ENCODE measurements around the gene CYFIP1.

The CYFIP1 gene

DNA sequence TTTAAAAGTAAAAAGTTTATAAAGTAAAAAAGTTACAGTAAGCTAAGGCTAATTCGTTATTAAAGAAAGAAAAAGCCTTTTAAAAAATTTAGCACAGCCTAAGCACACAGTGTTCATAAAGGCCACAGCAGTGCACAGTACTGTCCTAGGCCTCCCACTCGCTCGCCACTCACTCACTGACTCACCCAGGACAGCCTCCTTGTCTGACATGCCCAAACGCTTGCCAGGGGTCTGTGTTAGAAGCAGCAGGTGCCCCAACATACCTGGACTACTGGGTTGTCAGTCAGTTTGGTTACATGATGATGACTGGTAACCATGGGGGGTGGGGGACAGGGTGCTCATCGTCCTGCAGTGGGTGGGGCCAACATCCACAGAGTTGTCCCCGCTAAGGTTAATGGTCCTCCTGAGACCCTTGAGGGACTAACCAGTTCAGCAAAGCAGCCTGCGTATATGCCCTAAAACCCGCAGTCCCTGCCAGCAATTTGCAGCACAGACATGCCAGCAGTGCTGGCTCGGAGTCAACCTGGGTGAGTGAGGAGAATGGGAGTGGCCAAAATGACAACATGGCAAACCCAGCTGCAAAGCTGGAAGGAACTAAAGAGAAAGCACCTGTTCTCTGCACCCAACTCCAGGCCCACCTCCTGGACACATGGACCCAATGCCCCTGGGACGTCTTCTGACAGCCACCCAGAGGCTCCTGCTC, 49.2 kb downstream of the CYFIP1 start:
- TF ChIP-seq ZNF274 (IDR thresholded peaks at IDR 0.05; ENCODE audit: low read depth, low read length) = no peak
- no peak overlapping the region for H3K4me3 ChIP-seq (ENCODE audit: low read length)

DNA sequence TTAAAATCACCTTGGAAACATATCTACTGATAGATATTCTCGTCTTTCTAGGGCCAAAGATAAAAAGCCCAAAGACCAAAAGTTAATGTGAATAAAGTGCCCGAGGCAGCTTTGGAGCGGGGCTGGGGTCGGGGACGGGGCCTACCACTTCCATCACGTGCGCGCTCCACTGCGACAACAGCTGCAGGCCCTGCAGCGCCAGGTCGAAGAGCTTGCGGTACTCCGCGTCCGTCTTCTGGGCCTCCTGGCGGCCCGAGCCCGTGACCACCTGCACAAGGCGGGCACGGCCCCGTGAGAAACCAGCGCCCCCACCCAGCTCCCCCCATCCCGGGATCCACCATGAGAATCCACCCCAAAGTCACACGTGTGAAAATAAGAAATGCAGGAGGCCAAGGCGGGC, 52.4 kb downstream of the CYFIP1 start:
- TF ChIP-seq ZNF274 (IDR thresholded peaks at IDR 0.05; ENCODE audit: low read depth, low read length) = no peak

DNA sequence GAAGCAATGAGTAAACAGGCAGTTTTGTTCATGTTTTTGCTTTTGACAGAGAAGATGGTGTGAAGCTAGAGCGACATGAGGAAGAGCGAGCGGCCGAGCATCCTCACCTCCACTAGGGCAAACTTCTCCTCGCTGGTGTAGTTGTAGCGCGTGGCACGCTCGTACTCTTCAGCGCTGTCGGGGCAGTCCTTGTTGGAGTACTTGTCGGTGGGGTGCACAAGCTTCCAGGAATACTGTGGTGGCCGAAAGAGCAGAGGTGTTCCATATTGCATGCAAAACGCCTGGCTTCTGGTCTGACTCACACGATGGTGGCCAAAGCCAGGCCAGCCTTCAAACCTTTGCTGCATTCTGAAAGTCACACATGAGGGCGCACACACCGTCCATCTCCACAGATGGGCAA, 54.3 kb downstream of the CYFIP1 start:
- TF ChIP-seq ZNF274 (IDR thresholded peaks at IDR 0.05; ENCODE audit: low read depth, low read length) = no peak
- no peak overlapping the region for H3K4me3 ChIP-seq (ENCODE audit: low read length)

More for the DNA sequence above, 52.4 kb downstream of the CYFIP1 start:
- H3K4me3 ChIP-seq (ENCODE audit: low read length) = no peak overlapping the region

DNA sequence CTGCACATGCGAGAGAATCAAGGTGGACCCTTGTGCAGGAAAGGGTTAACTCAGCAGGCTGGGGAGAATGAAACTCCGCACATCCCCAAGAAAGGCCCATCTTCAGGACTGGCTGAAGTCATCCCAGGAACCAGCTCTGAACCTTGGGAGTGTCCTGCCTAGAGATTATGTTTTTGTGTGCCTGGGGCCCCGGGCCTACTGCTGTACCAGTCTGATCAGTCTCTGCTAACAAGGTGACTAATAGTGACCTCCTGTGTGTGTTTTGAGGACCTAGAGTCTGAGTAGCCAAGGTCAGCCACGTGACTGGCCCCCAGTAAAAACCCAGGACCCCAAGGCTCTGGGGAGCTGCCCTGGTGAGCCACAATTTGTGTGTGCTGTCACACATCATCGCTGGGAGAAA, 58.2 kb downstream of the CYFIP1 start:
- H3K4me3 ChIP-seq (ENCODE audit: low read length) = no peak overlapping the region
- TF ChIP-seq ZNF274 (IDR thresholded peaks at IDR 0.05; ENCODE audit: low read depth, low read length) = no peak

DNA sequence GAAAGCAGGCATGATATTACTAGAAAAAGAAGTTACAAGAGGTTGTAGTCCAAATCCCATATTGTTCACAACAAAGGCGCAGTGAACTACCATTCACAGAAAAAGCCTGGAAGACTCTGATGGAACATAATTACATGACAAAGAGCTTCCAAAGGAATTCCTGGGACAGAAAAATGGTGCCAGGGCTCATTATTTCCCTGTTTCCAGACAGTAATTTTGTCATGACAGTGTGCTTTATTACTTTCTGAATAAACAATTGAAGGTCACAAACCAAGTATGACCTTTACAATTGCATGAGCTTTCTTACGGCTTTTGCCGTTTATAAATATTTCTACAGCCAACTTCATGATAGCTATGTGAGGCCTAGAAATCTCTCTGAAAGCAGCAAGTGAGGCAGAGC, 61.0 kb downstream of the CYFIP1 start:
- TF ChIP-seq ZNF274 (IDR thresholded peaks at IDR 0.05; ENCODE audit: low read depth, low read length) = no peak
- no peak overlapping the region for H3K4me3 ChIP-seq (ENCODE audit: low read length)

DNA sequence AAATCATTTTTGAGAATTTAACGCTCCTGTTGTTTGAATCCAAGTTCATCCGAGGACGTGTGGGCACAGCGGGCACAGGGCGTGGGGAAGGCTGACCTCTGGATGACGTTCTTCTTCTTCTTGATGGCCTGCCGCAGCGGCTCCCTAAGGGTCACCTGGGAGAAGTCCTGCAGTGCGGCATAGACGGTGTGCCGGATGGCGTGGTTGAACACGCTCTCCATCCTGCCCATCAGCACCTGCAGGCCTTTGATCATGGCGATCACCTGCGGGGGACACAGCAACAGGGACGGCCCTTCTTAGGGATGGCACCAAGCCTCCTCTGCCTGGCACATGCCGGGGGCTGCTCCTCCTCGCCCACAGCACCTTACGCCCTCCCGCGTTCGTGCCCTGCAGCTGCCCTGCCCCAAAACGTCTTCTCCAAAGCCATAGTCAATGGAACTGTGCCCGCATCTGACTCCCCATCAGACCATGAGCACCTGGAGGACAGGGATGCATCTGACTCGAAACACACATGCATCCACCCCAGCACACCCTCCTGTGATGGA, 61.5 kb downstream of the CYFIP1 start:
- TF ChIP-seq ZNF274 (IDR thresholded peaks at IDR 0.05; ENCODE audit: low read depth, low read length) = no peak
- H3K4me3 ChIP-seq (ENCODE audit: low read length) = no peak overlapping the region

DNA sequence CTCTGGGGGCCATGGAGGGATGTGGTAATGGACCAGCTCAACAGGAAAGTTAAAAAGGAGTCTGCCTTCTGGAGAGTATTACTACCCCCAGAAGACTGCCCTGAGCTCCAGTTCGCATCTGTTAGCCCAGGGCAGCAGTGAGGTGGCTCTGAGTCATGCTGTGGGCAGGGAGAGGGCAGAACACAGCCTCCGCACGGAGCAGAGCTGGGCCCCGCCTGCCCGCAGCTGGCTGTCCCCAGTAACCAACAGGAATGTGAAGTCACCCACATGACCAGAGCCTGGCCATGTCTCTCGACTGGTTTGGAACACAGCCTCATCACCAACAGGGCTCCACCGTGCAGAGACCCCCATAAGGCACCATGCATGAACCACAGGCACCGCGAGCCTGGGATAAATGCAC, 62.1 kb downstream of the CYFIP1 start:
- TF ChIP-seq ZNF274 (IDR thresholded peaks at IDR 0.05; ENCODE audit: low read depth, low read length) = no peak

DNA sequence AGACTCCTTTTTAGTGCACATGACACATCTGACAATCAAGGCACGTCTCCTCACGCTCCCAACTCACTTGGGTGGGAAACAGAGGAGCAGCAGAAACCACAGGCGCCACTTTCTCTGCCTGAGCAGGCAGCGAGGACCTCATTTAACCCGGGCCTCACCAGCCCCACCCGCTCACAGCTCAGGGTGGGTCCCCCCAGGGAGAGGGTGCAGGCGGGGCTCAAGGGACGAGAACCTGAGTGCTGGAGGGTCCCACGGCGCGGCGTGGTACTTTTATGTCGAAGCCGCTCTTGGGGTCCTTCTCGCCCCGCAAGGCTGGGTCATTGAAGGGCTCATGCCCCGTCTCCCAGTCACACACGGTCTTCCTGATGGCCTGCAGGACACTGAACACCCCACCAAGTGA, 62.6 kb downstream of the CYFIP1 start:
- TF ChIP-seq ZNF274 (IDR thresholded peaks at IDR 0.05; ENCODE audit: low read depth, low read length) = no peak

More for the DNA sequence above, 62.1 kb downstream of the CYFIP1 start:
- no peak overlapping the region for H3K4me3 ChIP-seq (ENCODE audit: low read length)

DNA sequence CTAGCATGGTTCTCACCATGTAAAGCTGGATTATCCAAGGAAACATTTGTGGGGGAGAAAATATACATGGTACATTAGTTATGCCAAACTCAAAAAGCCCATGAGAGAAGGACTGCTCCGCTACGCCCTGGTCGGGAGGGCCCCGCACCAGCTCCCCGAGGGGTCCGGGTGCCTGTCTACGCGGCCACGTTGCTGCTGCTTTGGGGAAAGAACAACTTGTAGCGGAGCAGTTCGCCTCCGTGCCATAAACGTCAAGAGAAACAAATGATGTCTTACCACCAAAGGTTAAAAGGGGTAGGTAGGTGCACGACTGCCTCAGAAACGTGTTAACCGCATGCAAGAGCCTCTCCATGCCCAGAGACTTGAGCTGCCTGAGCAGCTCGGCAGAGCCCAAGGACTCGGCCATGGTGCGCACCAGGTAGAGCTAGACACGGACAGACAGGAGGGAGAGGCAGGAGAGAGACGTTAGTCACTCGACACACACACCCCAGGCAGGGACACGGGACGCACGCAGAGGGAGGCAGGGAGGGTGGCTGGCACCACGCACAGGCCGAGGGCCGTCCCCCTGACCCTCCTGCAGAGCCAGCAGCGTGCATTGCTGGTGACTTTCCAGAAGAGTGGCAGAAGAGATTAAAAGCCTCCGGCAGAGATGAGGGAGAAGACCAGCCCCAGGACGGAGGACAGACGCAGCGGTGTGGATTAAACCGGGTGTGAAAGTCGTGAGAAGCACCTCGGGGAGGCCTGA, 63.4 kb downstream of the CYFIP1 start:
- TF ChIP-seq ZNF274 (IDR thresholded peaks at IDR 0.05; ENCODE audit: low read depth, low read length) = no peak
- no peak overlapping the region for H3K4me3 ChIP-seq (ENCODE audit: low read length)

More for the DNA sequence above, 62.6 kb downstream of the CYFIP1 start:
- no peak overlapping the region for H3K4me3 ChIP-seq (ENCODE audit: low read length)

DNA sequence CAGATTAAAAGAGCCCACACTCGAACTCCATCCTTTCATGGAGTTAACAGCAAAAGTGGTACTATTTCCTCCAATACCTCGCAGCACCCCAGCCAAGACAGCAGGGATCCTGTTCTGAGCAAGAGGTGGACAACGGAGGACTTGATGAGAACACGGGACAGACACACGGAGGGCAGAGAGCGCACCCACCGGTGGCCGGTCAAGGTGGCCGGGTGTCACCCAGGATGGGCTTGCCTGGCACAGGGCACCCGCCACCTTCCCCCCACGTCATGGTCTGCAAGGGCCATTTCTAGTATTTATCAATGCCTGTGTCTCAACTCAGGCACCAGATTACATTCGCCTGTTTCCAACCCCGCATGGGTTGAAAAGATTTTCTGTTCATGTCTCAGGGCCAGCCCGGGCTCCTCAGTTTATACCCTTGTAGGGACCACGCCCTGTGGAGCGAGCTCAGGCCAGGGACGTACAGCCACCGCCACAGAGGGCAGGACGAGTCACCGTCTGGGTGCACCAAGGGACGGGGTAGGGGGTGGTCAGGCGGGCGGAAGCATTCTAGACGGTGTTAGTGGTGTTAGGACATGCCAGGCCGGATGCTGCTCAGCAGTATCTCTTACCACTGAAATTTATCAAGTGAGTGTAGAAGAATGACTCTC, 64.2 kb downstream of the CYFIP1 start:
- H3K4me3 ChIP-seq (ENCODE audit: low read length) = no peak overlapping the region
- TF ChIP-seq ZNF274 (IDR thresholded peaks at IDR 0.05; ENCODE audit: low read depth, low read length) = no peak

DNA sequence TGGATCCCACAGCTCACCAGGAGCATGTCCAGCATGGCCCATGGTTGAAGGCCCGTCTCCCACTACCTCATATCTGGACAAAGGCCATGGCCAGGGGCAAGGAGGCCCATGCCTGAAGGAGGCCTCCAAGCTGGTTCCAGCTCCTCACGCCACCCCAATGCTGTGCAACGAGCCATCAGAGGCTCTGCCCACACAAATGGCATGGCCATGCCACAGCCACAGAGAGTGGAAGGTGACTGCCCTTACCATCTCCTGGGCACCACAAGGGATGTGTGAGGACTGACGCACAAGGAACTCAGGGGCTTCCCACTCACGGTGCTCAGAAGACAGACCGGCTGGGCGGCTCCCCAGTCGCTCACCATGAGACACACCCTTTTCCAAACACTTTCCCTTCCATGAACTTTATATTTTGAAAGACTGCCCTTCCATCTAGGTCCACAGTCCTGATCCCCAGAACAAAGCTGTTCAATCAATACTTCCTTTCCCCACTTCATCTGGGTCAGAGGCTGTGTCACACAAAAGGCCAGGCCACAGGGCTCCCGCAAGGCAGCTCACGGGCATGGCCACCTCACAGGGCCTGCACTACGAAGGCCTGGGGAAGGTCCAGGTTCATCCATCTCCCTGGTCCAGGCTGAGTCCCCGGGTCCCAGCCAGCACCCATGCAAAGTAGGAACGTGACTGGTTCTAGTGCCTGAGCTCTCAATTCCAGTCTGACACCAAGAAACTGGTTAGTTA, 66.4 kb downstream of the CYFIP1 start:
- TF ChIP-seq ZNF274 (IDR thresholded peaks at IDR 0.05; ENCODE audit: low read depth, low read length) = no peak
- H3K4me3 ChIP-seq (ENCODE audit: low read length) = no peak overlapping the region

DNA sequence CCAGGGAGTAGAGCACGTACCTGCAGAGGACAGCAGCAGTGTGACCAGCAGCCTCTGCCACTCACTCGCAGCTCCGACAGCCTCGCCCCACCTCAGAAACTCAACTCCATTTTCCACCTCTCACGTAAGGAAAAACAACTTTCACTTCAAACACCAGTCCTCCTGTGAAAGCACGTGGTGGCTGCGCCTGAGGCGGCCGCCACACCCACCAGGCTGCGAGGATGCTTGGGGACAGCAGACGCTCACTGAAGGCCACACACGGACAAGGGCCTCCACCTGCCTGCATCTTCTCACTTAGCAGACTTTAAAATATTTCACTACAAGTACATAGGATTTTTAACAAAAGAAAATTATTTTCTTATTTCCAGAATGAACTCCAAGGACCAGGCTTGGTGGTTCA, 67.9 kb downstream of the CYFIP1 start:
- TF ChIP-seq ZNF274 (IDR thresholded peaks at IDR 0.05; ENCODE audit: low read depth, low read length) = no peak
- no peak overlapping the region for H3K4me3 ChIP-seq (ENCODE audit: low read length)

DNA sequence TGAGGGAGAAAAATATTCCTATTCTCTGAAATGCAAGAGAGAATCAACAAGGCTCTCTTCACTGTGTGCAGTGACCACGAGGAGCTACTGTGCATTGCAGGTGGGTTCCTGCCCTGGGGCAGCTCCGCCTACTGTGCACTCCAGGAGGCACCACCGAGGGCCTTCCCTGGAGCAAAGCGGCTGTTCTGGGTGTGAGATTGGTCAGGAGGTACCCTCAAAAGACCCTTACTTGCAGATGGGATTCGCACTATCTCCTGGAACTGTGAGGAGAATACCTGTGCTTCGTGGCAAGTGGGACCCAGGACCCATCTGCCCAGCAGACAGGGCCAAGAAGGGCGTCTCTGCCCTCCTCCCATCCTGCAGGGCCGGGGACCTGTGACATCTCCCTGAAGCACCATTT, 68.9 kb downstream of the CYFIP1 start:
- no peak overlapping the region for H3K4me3 ChIP-seq (ENCODE audit: low read length)
- TF ChIP-seq ZNF274 (IDR thresholded peaks at IDR 0.05; ENCODE audit: low read depth, low read length) = no peak

DNA sequence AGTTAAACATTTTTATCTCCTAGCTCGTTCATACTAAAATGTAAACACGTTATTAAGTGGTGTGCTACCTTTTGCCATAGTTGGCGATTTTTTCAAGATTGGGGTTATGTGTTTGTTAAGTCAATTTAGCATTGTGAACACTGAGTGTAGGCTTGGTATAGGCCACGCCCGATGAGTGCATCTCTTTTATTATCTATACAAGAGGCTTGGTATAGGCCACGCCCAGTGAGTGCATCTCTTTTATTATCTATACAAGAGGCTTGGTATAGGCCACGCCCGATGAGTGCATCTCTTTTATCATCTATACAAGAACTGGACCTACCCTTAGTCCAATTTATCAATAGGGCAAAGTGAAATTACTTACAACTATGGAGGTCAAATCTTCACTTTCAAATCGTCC, 71.3 kb downstream of the CYFIP1 start:
- no peak for TF ChIP-seq ZNF274 (IDR thresholded peaks at IDR 0.05; ENCODE audit: low read depth, low read length)
- no peak overlapping the region for H3K4me3 ChIP-seq (ENCODE audit: low read length)

Data from GM08714 (cell line).